K562 (cell line): ENCODE measurements around the gene MRAP2. TPM values are rescaled to one million over a fixed set of nuclear protein-coding genes. Genes with fewer than 3 reads are reported as not detected.

ENCODE experiments used
- ATAC-seq: fragments of 200-7000 bp; cut with Tn5 transposase; 3 replicates; pipeline ENCODE4 v1.9.1; 2020; ENCODE audit warnings: moderate library complexity
- BruUV-seq: library from RNA; stranded (reverse); fragments of 400-500 nt; replicated peaks from 2 replicates; lab custom pipeline; 2021; lab: Mats Ljungman, UMichigan
- CTCF ChIA-PET: fragments of 300-600 bp; formaldehyde crosslinking; extraction: SDS; loops from one replicate; lab custom pipeline; 2021; ENCODE audit warnings: low intra/inter-chr PET ratio; lab: Yijun Ruan, JAX
- POLR2A ChIA-PET: fragments of 300-600, 350-650 bp; sonication (Branson Sonifier 250); formaldehyde crosslinking; extraction: SDS; loops from one replicate; lab custom pipeline; 2021; ENCODE audit warnings: antibody characterized with exemption, inconsistent platforms; lab: Yijun Ruan, JAX
- DNase-seq, 4 experiments: peaks; one replicate each; pipeline versions ENCODE4 v3.0.0 to v3.0.0-alpha.2; 2011 to 2018; ENCODE audit warnings: low spot score in 3 of 4, mixed read lengths in 3 of 4; ENCODE audit errors: extremely low read depth in 1 of 4
- FAIRE-seq: peaks from 2 replicates; lab custom pipeline; 2011; peaks lifted over from hg19 to GRCh38; lab: Jason Lieb, UNC
- H2AFZ ChIP-seq: 2 replicates; pipeline ENCODE4 v1.6.0; 2011; ENCODE audit warnings: low read depth, low read length, control low read depth, inconsistent platforms
- H3K27ac ChIP-seq: fragments of 200-600 bp; 3 replicates; pipeline ENCODE4 v1.8.0; 2011; ENCODE audit warnings: low read depth, mild to moderate bottlenecking, control low read depth, inconsistent platforms, low read length, moderate library complexity, mixed read lengths; ENCODE audit errors: extremely low read depth
- H3K27me3 ChIP-seq, 2 experiments: fragments of 300-600 bp in 1 of 2; 2 replicates in 1 of 2; 3 replicates in 1 of 2; pipeline versions ENCODE4 v1.6.0 to v1.8.0; 2011; ENCODE audit warnings: inconsistent platforms in 2 of 2, low read length in 2 of 2, mild to moderate bottlenecking in 1 of 2, mixed read lengths in 1 of 2, moderate library complexity in 1 of 2; ENCODE audit not compliant: control insufficient read depth in 2 of 2, insufficient read depth in 2 of 2
- H3K36me3 ChIP-seq: fragments of 300-600 bp; 3 replicates; pipeline ENCODE4 v1.8.0; 2011; ENCODE audit warnings: mild to moderate bottlenecking, low read length, inconsistent platforms; ENCODE audit not compliant: control insufficient read depth, insufficient read depth
- H3K4me1 ChIP-seq, 2 experiments: fragments of 200-600 bp in 1 of 2; replicated peaks in 1 of 2; 2 replicates in 1 of 2; 3 replicates in 1 of 2; pipeline versions ENCODE4 v1.5.1 to v1.8.0; 2011; ENCODE audit warnings: inconsistent platforms in 2 of 2, low read length in 2 of 2, mild to moderate bottlenecking in 1 of 2, mixed read lengths in 1 of 2, moderate library complexity in 1 of 2; ENCODE audit not compliant: control insufficient read depth in 2 of 2, insufficient read depth in 2 of 2
- H3K4me2 ChIP-seq: 2 replicates; pipeline ENCODE4 v1.6.1; 2011; ENCODE audit warnings: low read length, control low read depth, inconsistent platforms, mixed read lengths; ENCODE audit not compliant: insufficient read depth
- H3K4me3 ChIP-seq: fragments of 200-600 bp; sonication (generic), shearing (Covaris generic); 2 replicates; pipeline ENCODE4 v1.5.1; 2016; ENCODE audit warnings: control low read depth, inconsistent platforms
- H3K79me2 ChIP-seq: fragments of 200-600 bp; 3 replicates; pipeline ENCODE4 v1.8.0; 2011; ENCODE audit warnings: low read length, inconsistent platforms; ENCODE audit not compliant: control insufficient read depth, insufficient read depth
- H3K9ac ChIP-seq, 2 experiments: 2 replicates each; pipeline versions ENCODE4 v1.6.0 to v1.6.1; 2011; ENCODE audit warnings: low read depth in 2 of 2, low read length in 2 of 2, control low read depth in 1 of 2, inconsistent platforms in 1 of 2, mild to moderate bottlenecking in 1 of 2, mixed read lengths in 1 of 2; ENCODE audit not compliant: insufficient read depth in 1 of 2
- H3K9me1 ChIP-seq: one replicate; pipeline ENCODE4 v1.6.0; 2011; ENCODE audit warnings: inconsistent platforms, mild to moderate bottlenecking, low read length, moderate library complexity; ENCODE audit not compliant: control insufficient read depth, insufficient read depth
- H3K9me3 ChIP-seq: replicated peaks from 2 replicates; pipeline ENCODE4 v1.5.1; 2011; ENCODE audit warnings: low read depth, low read length, inconsistent platforms; ENCODE audit not compliant: control insufficient read depth, insufficient read depth
- H4K20me1 ChIP-seq: replicated peaks from 2 replicates; pipeline ENCODE4 v1.6.1; 2011; ENCODE audit warnings: low read length, inconsistent platforms, mixed read lengths; ENCODE audit not compliant: control insufficient read depth, insufficient read depth
- BHLHE40 ChIP-seq: IDR thresholded peaks from 2 replicates; pipeline ENCODE4 v1.6.1; 2011; ENCODE audit warnings: low read length, improper control_type of control experiment
- DACH1 ChIP-seq: fragments of 450-650 bp; IDR thresholded peaks from 2 replicates; pipeline ENCODE4 v1.6.1; 2018; ENCODE audit not compliant: partially characterized antibody
- ELF1 ChIP-seq: fragments of 200-800 bp; sonication (Bioruptor generic); IDR thresholded peaks from 2 replicates; pipeline ENCODE4 v1.6.1; 2016; ENCODE audit warnings: missing genetic modification characterization, missing compliant biosample characterization
- GABPB1 ChIP-seq: sonication (generic); formaldehyde crosslinking; IDR thresholded peaks from 2 replicates; pipeline ENCODE4 v1.8.0; 2022; ENCODE audit warnings: mild to moderate bottlenecking, missing genetic modification reagents
- MTF1 ChIP-seq: fragments of 250-450 bp; sonication (Bioruptor Pico); IDR thresholded peaks from 2 replicates; pipeline ENCODE4 v1.9.0; 2021; ENCODE audit warnings: moderate library complexity, mild to moderate bottlenecking, inconsistent platforms, borderline replicate concordance
- NFATC3 ChIP-seq: fragments of 450-650 bp; IDR thresholded peaks from 2 replicates; pipeline ENCODE4 v1.6.1; 2017; ENCODE audit warnings: mild to moderate bottlenecking
- NR1H2 ChIP-seq: sonication (generic); formaldehyde crosslinking; IDR thresholded peaks from 2 replicates; pipeline ENCODE4 v1.4.0; 2020; ENCODE audit warnings: mild to moderate bottlenecking, missing genetic modification reagents
- OTX1 ChIP-seq: fragments of 450-650 bp; formaldehyde crosslinking; IDR thresholded peaks from 2 replicates; pipeline ENCODE4 v1.4.0; 2022; ENCODE audit warnings: mild to moderate bottlenecking
- STAT5A ChIP-seq: IDR thresholded peaks from 2 replicates; pipeline ENCODE4 v1.6.1; 2012; ENCODE audit warnings: low read length, inconsistent platforms, borderline replicate concordance
- THRAP3 ChIP-seq: fragments of 450-650 bp; IDR thresholded peaks from 2 replicates; pipeline ENCODE4 v1.6.1; 2016; ENCODE audit warnings: mild to moderate bottlenecking, inconsistent platforms, borderline replicate concordance
- ZBED1 ChIP-seq: IDR thresholded peaks from 2 replicates; pipeline ENCODE4 v1.6.1; 2014
- ZBTB7A ChIP-seq: IDR thresholded peaks from 2 replicates; pipeline ENCODE4 v1.6.1; 2011; ENCODE audit warnings: low read depth, mild to moderate bottlenecking, low read length, moderate library complexity, borderline replicate concordance; ENCODE audit not compliant: control insufficient read depth
- ZNF696 ChIP-seq: fragments of 250-450 bp; sonication (Bioruptor Pico); conservative IDR thresholded peaks from 2 replicates; pipeline ENCODE4 v1.4.0; 2020; ENCODE audit warnings: mild to moderate bottlenecking, moderate library complexity
- WGBS: fragments of 100-300 bp; shearing (Covaris generic); methylation state at CpG from one replicate; pipeline ENCODE4 v1.1.6; 2016; ENCODE audit warnings: low coverage, mixed read lengths; ENCODE audit not compliant: insufficient coverage; ENCODE audit errors: missing lambda C conversion rate; 5-methylcytosine and 5-hydroxymethylcytosine counted together
- in situ Hi-C: fragments of 300-500 bp; cut with MboI; formaldehyde crosslinking; loops from 4 replicates; pipeline ENCODE4 v1.15.0; 2018; ENCODE audit warnings: inconsistent platforms, mixed read lengths
- intact Hi-C: fragments of 100-400 bp; cut with micrococcal nuclease; formaldehyde crosslinking; loops from 2 replicates; pipeline ENCODE4 v1.14.2; 2022
- polyA plus RNA-seq, 8 experiments: library from polyadenylated mRNA; depleted of rRNA in 4 of 8; stranded (reverse) in 5 of 8; unstranded in 3 of 8; fragments of >200 nt; fragmentation: Nextera tagmentation in 2 of 8; fragmentation: Illumina TruSeq in 1 of 8; extraction: Ambion mirVana in 2 of 8; extraction: Trizol in 1 of 8; gene quantifications; 2 replicates each; pipeline versions ENCODE4 v1.2.1 to v1.2.3, GENCODE V29; 2011 to 2014; ENCODE audit warnings: inconsistent platforms in 1 of 8, missing spikeins in 1 of 8
- total RNA-seq, 7 experiments: library from RNA; depleted of rRNA in 6 of 7; stranded (reverse); fragments of >200 nt in 6 of 7; fragmentation: Illumina TruSeq in 2 of 7; extraction: Trizol in 2 of 7; gene quantifications; 2 replicates each; pipeline versions ENCODE4 v1.2.1 to v1.2.3, GENCODE V29; 2011 to 2021; ENCODE audit warnings: low replicate concordance in 1 of 7
- TF ChIP-seq, protein P1 (sequence below): fragments of 450-650 bp; IDR thresholded peaks from one replicate; pipeline ENCODE4 v1.6.1; 2018; ENCODE audit warnings: mild to moderate bottlenecking, moderate library complexity; ENCODE audit not compliant: partially characterized antibody
- TF ChIP-seq, protein P2 (sequence below), 3 experiments: IDR thresholded peaks in 2 of 3; conservative IDR thresholded peaks in 1 of 3; 2 replicates each; pipeline ENCODE4 v1.5.1; 2011 to 2012; ENCODE audit warnings: low read length in 3 of 3, mild to moderate bottlenecking in 3 of 3, control low read depth in 2 of 3, improper control_type of control experiment in 1 of 3, inconsistent platforms in 1 of 3, low read depth in 1 of 3, mixed read lengths in 1 of 3, moderate library complexity in 1 of 3; ENCODE audit not compliant: insufficient read depth in 2 of 3
- TF ChIP-seq, protein P3 (sequence below): sonication (generic); formaldehyde crosslinking; IDR thresholded peaks from 2 replicates; pipeline ENCODE4 v1.8.1; 2022; ENCODE audit warnings: missing genetic modification reagents
- TF ChIP-seq, protein P4 (sequence below): sonication (generic); formaldehyde crosslinking; IDR thresholded peaks from 2 replicates; pipeline ENCODE4 v1.5.0; 2020; ENCODE audit warnings: missing genetic modification reagents

Gene MRAP2
- total and polyA plus RNA-seq, 9 of the 15 experiments (the other 6 are each of a cell fraction or from before 2014, with no cell fraction given), result 5.9 to 38.9 (median 9.3) TPM

DNA sequence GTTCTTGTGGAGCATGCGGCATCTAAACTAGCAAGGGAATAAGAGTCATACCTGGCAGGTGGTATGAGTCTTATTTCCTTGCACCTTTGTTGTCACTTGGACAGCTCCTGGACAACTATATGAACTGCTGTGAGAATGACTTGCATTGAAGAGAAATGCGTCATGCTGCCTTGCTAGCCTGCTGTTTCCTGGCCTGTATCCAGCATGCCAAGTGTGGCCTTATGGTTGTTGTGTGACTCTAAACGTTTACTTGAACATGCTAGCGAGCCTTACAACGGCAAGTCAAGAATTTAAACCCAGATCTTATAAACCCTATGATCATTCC lies 103.4 kb downstream of the MRAP2 start (continued):
- TF ChIP-seq, protein P1, sequence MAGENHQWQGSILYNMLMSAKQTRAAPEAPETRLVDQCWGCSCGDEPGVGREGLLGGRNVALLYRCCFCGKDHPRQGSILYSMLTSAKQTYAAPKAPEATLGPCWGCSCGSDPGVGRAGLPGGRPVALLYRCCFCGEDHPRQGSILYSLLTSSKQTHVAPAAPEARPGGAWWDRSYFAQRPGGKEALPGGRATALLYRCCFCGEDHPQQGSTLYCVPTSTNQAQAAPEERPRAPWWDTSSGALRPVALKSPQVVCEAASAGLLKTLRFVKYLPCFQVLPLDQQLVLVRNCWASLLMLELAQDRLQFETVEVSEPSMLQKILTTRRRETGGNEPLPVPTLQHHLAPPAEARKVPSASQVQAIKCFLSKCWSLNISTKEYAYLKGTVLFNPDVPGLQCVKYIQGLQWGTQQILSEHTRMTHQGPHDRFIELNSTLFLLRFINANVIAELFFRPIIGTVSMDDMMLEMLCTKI, result no peak
- no peak for TF ChIP-seq STAT5A
- TF ChIP-seq THRAP3, result no peak

DNA sequence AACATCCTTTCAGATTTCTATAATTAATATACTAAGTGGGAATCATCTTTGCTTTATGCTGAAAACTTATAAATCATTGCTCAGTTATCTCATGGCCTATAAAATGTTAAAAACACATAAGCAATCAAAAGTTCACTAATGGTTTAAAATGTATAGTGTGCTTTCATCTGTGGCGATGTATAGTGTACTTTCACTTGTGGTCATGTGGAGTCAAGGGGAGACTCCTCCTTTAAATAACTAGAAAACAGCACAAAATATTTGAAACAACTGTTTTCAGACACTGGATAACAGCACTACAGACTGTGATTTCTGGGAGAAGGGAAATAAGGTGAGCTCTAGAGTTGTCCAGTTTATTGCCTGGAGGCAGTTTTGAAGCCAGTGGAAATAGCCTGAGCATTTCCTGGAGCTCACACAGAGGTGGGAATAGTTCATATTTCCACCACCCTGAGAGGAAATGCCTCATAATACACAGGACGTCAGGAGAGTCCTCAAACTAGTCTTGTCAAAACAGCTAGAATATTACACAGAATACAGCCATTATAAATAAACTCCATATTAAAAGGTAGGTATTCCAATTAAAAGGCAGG lies 104.5 kb downstream of the MRAP2 start:
- Histone ChIP-seq H3K36me3 (no peaks in the 10 kb centered on the region), H3K79me2 (no peaks in the 10 kb centered on the region), H3K4me1 (peaks cover 0 to 14% of the 10 kb centered on the region in 2 experiments; a peak in 3 of 5 replicates), H3K9me1 (no peaks in the 10 kb centered on the region), H3K9ac (no peak overlapping the region), H4K20me1 (no peaks in the 10 kb centered on the region), H2AFZ (no peak overlapping the region), H3K4me2 (no peak overlapping the region), H3K27me3 (no peaks in the 10 kb centered on the region), H3K27ac (0 out of 3 replicates have a peak overlapping the region, but pooled peaks have one; percentile 27), H3K9me3 (peaks cover 5% of the 10 kb centered on the region; the same call in 1 of the 2 replicates), H3K4me3 (no peak overlapping the region)
- peak; percentile 23 for FAIRE-seq
- intact Hi-C loops (loop anchor here (5.0 kb wide), 1 partner anchor 86 kb away; no protein-coding TSS in a partner anchor), in situ Hi-C loops (no loop called here)
- DNase-seq, result no peak
- CTCF ChIA-PET, result no interaction called here
- POLR2A ChIA-PET, result interaction anchor here (0.9 kb wide), 1 partner anchor 63 kb away, joined by 4 read pairs; no protein-coding TSS in a partner anchor
- ATAC-seq, result no peak; the same call in 2 of the 3 replicates
- BruUV-seq, result no TSS peak
- 61% methylated on average over 2 of the region's 2 CpGs for WGBS
- no peak for TF ChIP-seq BHLHE40
- TF ChIP-seq, protein P2, sequence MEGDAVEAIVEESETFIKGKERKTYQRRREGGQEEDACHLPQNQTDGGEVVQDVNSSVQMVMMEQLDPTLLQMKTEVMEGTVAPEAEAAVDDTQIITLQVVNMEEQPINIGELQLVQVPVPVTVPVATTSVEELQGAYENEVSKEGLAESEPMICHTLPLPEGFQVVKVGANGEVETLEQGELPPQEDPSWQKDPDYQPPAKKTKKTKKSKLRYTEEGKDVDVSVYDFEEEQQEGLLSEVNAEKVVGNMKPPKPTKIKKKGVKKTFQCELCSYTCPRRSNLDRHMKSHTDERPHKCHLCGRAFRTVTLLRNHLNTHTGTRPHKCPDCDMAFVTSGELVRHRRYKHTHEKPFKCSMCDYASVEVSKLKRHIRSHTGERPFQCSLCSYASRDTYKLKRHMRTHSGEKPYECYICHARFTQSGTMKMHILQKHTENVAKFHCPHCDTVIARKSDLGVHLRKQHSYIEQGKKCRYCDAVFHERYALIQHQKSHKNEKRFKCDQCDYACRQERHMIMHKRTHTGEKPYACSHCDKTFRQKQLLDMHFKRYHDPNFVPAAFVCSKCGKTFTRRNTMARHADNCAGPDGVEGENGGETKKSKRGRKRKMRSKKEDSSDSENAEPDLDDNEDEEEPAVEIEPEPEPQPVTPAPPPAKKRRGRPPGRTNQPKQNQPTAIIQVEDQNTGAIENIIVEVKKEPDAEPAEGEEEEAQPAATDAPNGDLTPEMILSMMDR (IDR thresholded peaks at IDR 0.05 in 2 of 3, conservative IDR thresholded peaks at IDR 0.05 in 1 of 3; ENCODE audit: insufficient read depth in 2 of 3, low read depth in 1 of 3, low read length in 3 of 3), result no peak; a peak in 1 of 6 replicates
- no peak for TF ChIP-seq OTX1
- no peak for TF ChIP-seq DACH1
- no peak for TF ChIP-seq NFATC3
- TF ChIP-seq, protein P3, sequence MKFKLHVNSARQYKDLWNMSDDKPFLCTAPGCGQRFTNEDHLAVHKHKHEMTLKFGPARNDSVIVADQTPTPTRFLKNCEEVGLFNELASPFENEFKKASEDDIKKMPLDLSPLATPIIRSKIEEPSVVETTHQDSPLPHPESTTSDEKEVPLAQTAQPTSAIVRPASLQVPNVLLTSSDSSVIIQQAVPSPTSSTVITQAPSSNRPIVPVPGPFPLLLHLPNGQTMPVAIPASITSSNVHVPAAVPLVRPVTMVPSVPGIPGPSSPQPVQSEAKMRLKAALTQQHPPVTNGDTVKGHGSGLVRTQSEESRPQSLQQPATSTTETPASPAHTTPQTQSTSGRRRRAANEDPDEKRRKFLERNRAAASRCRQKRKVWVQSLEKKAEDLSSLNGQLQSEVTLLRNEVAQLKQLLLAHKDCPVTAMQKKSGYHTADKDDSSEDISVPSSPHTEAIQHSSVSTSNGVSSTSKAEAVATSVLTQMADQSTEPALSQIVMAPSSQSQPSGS (CRISPR knock-in tag), result no peak
- no peak for TF ChIP-seq ZBTB7A
- TF ChIP-seq, protein P4, sequence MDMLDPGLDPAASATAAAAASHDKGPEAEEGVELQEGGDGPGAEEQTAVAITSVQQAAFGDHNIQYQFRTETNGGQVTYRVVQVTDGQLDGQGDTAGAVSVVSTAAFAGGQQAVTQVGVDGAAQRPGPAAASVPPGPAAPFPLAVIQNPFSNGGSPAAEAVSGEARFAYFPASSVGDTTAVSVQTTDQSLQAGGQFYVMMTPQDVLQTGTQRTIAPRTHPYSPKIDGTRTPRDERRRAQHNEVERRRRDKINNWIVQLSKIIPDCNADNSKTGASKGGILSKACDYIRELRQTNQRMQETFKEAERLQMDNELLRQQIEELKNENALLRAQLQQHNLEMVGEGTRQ (CRISPR knock-in tag), result no peak
- TF ChIP-seq ZBED1, result no peak
- TF ChIP-seq GABPB1, result no peak
- TF ChIP-seq ZNF696 (CRISPR knock-in tag), result no peak
- TF ChIP-seq MTF1 (CRISPR knock-in tag), result no peak
- no peak for TF ChIP-seq ELF1 (tag)
- TF ChIP-seq NR1H2 (CRISPR knock-in tag), result no peak
